HepG2 (cell line): ENCODE measurements around the gene PLEKHA6.
A peak's percentile ranks its signal among the peaks of the same experiment; 100 is the strongest.

ENCODE experiments used
- CTCF ChIP-seq: sonication (generic); formaldehyde crosslinking; IDR thresholded peaks from 2 replicates; pipeline ENCODE4 v1.5.0; 2020; ENCODE audit warnings: mild to moderate bottlenecking, missing genetic modification reagents, moderate library complexity
- ESRRA ChIP-seq: sonication (generic); formaldehyde crosslinking; IDR thresholded peaks from 2 replicates; pipeline ENCODE4 v1.5.1; 2020; ENCODE audit warnings: mild to moderate bottlenecking, low read depth, missing genetic modification reagents
- GATAD1 ChIP-seq: IDR thresholded peaks from 2 replicates; pipeline ENCODE4 v1.6.1; 2016; ENCODE audit warnings: missing genetic modification reagents, missing compliant biosample characterization
- ZNF407 ChIP-seq: sonication (generic); formaldehyde crosslinking; IDR thresholded peaks from one replicate; pipeline ENCODE4 v1.5.1; 2020; ENCODE audit warnings: mild to moderate bottlenecking, missing genetic modification reagents; ENCODE audit errors: not compliant biosample characterization
- ZNF430 ChIP-seq: sonication (generic); formaldehyde crosslinking; IDR thresholded peaks from 2 replicates; pipeline ENCODE4 v1.9.0; 2021; ENCODE audit warnings: mild to moderate bottlenecking, missing genetic modification reagents
- TF ChIP-seq, protein P1 (sequence below): sonication (generic); formaldehyde crosslinking; IDR thresholded peaks from 2 replicates; pipeline ENCODE4 v1.4.0; 2020; ENCODE audit warnings: missing genetic modification reagents, mild to moderate bottlenecking, borderline replicate concordance

DNA sequence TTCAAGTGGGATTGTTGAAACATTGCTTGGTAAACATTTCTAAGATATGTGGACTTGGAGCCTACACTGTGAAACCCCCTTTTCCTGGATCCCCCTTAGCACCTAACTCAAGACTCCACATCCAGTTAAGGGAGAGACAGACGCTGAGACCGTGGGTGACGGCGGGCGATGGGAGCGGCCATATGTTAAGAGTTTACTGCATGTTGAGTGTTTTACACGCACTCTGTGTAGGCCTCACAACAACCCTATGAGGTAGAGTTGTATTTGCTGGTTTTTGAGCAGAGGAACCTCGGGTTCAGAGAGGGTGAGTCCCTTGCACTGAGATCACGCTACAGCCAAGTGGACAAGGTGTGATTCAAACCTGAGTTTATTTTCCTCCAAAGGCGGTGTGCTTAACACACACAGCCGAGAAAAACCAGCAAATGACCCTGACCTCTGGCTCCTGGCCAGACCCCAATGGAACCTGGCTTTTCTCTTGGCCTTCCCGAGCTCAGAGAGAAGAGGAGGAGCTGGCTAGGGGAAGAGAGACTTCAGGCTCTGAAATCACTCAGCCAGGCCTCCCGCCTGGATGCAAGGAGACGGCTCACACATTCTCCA lies 99.0 kb downstream of the PLEKHA6 start:
- no peak for TF ChIP-seq ZNF407
- TF ChIP-seq ZNF430 (CRISPR knock-in tag) = no peak
- no peak for TF ChIP-seq GATAD1 (CRISPR knock-in tag)
- 0 out of 2 replicates have a peak, but pooled peaks have one; percentile 10 for TF ChIP-seq CTCF (CRISPR knock-in tag)
- TF ChIP-seq ESRRA (CRISPR knock-in tag) = 0 out of 2 replicates have a peak, but pooled peaks have one; percentile 24
- TF ChIP-seq, protein P1, sequence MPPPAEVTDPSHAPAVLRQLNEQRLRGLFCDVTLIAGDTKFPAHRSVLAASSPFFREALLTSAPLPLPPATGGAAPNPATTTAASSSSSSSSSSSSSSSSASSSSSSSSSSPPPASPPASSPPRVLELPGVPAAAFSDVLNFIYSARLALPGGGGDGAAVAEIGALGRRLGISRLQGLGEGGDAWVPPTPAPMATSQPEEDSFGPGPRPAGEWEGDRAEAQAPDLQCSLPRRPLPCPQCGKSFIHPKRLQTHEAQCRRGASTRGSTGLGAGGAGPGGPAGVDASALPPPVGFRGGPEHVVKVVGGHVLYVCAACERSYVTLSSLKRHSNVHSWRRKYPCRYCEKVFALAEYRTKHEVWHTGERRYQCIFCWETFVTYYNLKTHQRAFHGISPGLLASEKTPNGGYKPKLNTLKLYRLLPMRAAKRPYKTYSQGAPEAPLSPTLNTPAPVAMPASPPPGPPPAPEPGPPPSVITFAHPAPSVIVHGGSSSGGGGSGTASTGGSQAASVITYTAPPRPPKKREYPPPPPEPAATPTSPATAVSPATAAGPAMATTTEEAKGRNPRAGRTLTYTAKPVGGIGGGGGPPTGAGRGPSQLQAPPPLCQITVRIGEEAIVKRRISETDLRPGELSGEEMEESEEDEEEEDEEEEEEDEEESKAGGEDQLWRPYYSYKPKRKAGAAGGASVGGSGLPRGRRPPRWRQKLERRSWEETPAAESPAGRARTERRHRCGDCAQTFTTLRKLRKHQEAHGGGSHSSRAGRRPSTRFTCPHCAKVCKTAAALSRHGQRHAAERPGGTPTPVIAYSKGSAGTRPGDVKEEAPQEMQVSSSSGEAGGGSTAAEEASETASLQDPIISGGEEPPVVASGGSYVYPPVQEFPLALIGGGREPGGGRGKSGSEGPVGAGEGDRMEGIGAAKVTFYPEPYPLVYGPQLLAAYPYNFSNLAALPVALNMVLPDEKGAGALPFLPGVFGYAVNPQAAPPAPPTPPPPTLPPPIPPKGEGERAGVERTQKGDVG (CRISPR knock-in tag) = no peak
